T-helper 9 cell (primary cell): ENCODE data around the gene DSCAM.

Experiments
- DNase-seq: peaks from one replicate; pipeline ENCODE4 v3.0.0-alpha.2; 2020

Gene DSCAM

GRCh38 chr21:40534886-40535285 is 312.1 kb downstream of the DSCAM start:
- no peak for DNase-seq

- DNase-seq: no peak
Observed at GRCh38 chr21:40531431-40532110, 315.4 kb downstream of the DSCAM start.

GRCh38 chr21:40531016-40531415 is 315.9 kb downstream of the DSCAM start:
- DNase-seq: no peak

GRCh38 chr21:40517646-40518045 is 329.3 kb downstream of the DSCAM start:
- DNase-seq: no peak

- DNase-seq: no peak
Observed at GRCh38 chr21:40516335-40516734, 330.6 kb downstream of the DSCAM start.

GRCh38 chr21:40512590-40512989 is 334.4 kb downstream of the DSCAM start:
- DNase-seq: no peak

- no peak for DNase-seq
Observed at GRCh38 chr21:40507978-40508377, 339.0 kb downstream of the DSCAM start.

- DNase-seq: no peak
Observed at GRCh38 chr21:40505681-40506080, 341.3 kb downstream of the DSCAM start.

- no peak for DNase-seq
Observed at GRCh38 chr21:40505244-40505643, 341.7 kb downstream of the DSCAM start.

GRCh38 chr21:40504825-40505224 is 342.1 kb downstream of the DSCAM start:
- no peak for DNase-seq

- DNase-seq: no peak
Observed at GRCh38 chr21:40496116-40496515, 350.8 kb downstream of the DSCAM start.

- DNase-seq: no peak
Observed at GRCh38 chr21:40490408-40490807, 356.6 kb downstream of the DSCAM start.

- DNase-seq: no peak
Observed at GRCh38 chr21:40489001-40489400, 358.0 kb downstream of the DSCAM start.

- no peak for DNase-seq
Observed at GRCh38 chr21:40481764-40482163, 365.2 kb downstream of the DSCAM start.

GRCh38 chr21:40474513-40474912 is 372.4 kb downstream of the DSCAM start:
- DNase-seq: no peak

GRCh38 chr21:40472013-40472412 is 374.9 kb downstream of the DSCAM start:
- no peak for DNase-seq

- DNase-seq: no peak
Observed at GRCh38 chr21:40471103-40471502, 375.9 kb downstream of the DSCAM start.

- DNase-seq: no peak
Observed at GRCh38 chr21:40466893-40467483, 380.0 kb downstream of the DSCAM start.

- no peak for DNase-seq
Observed at GRCh38 chr21:40465382-40465781, 381.6 kb downstream of the DSCAM start.

GRCh38 chr21:40463176-40463575 is 383.8 kb downstream of the DSCAM start:
- DNase-seq: no peak

GRCh38 chr21:40461008-40461407 is 385.9 kb downstream of the DSCAM start:
- no peak for DNase-seq

- no peak for DNase-seq
Observed at GRCh38 chr21:40457741-40458140, 389.2 kb downstream of the DSCAM start.

GRCh38 chr21:40454057-40454456 is 392.9 kb downstream of the DSCAM start:
- no peak for DNase-seq

- DNase-seq: no peak
Observed at GRCh38 chr21:40453183-40453582, 393.8 kb downstream of the DSCAM start.

- DNase-seq: no peak
Observed at GRCh38 chr21:40452548-40452947, 394.4 kb downstream of the DSCAM start.
